Thyroid gland (tissue), 4 donors: ENCODE data around the gene ZDHHC3. TPM values are rescaled to one million over a fixed set of nuclear protein-coding genes. Genes with fewer than 3 reads are reported as not detected.

ENCODE experiments used
- DNase-seq, 2 donors: peaks; one replicate each; pipeline ENCODE4 v3.0.0-alpha.2; 2019
- H3K27ac ChIP-seq, 3 donors: fragments of 200-600 bp; sonication (generic); 1 replicate in 2 of 3; 2 replicates in 1 of 3; pipeline ENCODE4 v1.5.1; 2016 to 2019; ENCODE audit warnings: mild to moderate bottlenecking in 1 of 3, moderate library complexity in 1 of 3
- H3K27me3 ChIP-seq: fragments of 200-600 bp; sonication (generic); one replicate; pipeline ENCODE4 v1.5.1; 2019
- H3K36me3 ChIP-seq, 2 donors: fragments of 200-600 bp; sonication (generic); one replicate each; pipeline ENCODE4 v1.5.1; 2016 to 2019
- H3K4me1 ChIP-seq, 2 donors: fragments of 200-600 bp; sonication (generic); one replicate each; pipeline ENCODE4 v1.5.1; 2017 to 2019
- H3K4me3 ChIP-seq, 3 donors: fragments of 200-600 bp; sonication (generic); replicated peaks in 1 of 3; 1 replicate in 2 of 3; 2 replicates in 1 of 3; pipeline ENCODE4 v1.5.1; 2016; ENCODE audit warnings: mild to moderate bottlenecking in 1 of 3
- H3K9me3 ChIP-seq: fragments of 200-600 bp; sonication (generic); one replicate; pipeline ENCODE4 v1.5.1; 2017
- POLR2A ChIP-seq, 2 donors: fragments of 450-650 bp; IDR thresholded peaks; one replicate each; pipeline ENCODE4 v1.6.1; 2017; ENCODE audit warnings: antibody characterized with exemption in 2 of 2, mild to moderate bottlenecking in 2 of 2, moderate library complexity in 1 of 2
- WGBS, 2 donors: methylation state at CpG; one replicate each; pipeline ENCODE4 v1.1.5; 2017; 5-methylcytosine and 5-hydroxymethylcytosine counted together
- intact Hi-C: fragments of 100-400 bp; cut with DNase I; formaldehyde crosslinking; loops from one replicate; pipeline ENCODE4 v1.15.1; 2023
- total RNA-seq, 4 donors: library from RNA; depleted of rRNA; stranded (reverse); fragments of >200 nt; gene quantifications; one replicate each; pipeline ENCODE4 v1.2.3, GENCODE V29; 2016
- TF ChIP-seq, protein P1 (sequence below), 6 experiments: fragments of 200-600 bp in 3 of 6; fragments of 450-650 bp in 3 of 6; sonication (generic) in 3 of 6; IDR thresholded peaks; one replicate each; pipeline ENCODE4 v1.5.1; 2016 to 2019; ENCODE audit warnings: antibody characterized with exemption in 6 of 6, mild to moderate bottlenecking in 2 of 6, inconsistent platforms in 1 of 6, moderate library complexity in 1 of 6

ZDHHC3 gene
- total RNA-seq, 4 donors from 2014 or later: 46.0 to 94.3 (median 76.0) TPM

DNA sequence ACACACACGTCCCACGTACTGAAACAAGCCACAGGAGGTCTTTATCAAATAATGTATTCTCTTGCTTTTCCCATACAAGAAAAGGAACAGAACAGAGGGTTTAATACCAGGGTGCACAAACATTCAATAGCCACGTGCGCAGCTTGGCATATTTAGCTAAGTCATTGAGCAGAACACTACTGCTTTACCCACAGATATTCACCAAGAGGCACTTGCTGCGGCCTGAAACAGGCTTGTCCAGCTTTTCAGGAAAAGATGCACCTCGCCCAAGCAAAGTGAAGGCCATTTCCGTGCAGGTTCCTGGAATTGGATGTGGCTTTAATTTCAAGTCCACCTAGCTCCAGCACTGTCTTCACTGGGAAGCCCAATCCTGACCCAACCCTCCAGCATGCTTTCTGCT, 17.6 kb downstream of the ZDHHC3 start:
- peaks cover 0 to 13% of the 10 kb centered on the region in 2 donors for H3K36me3 ChIP-seq
- no peak overlapping the region for H3K27ac ChIP-seq
- no peaks in the 10 kb centered on the region for H3K9me3 ChIP-seq
- no peak for TF ChIP-seq POLR2A (IDR thresholded peaks at IDR 0.05)
- TF ChIP-seq, protein P1, sequence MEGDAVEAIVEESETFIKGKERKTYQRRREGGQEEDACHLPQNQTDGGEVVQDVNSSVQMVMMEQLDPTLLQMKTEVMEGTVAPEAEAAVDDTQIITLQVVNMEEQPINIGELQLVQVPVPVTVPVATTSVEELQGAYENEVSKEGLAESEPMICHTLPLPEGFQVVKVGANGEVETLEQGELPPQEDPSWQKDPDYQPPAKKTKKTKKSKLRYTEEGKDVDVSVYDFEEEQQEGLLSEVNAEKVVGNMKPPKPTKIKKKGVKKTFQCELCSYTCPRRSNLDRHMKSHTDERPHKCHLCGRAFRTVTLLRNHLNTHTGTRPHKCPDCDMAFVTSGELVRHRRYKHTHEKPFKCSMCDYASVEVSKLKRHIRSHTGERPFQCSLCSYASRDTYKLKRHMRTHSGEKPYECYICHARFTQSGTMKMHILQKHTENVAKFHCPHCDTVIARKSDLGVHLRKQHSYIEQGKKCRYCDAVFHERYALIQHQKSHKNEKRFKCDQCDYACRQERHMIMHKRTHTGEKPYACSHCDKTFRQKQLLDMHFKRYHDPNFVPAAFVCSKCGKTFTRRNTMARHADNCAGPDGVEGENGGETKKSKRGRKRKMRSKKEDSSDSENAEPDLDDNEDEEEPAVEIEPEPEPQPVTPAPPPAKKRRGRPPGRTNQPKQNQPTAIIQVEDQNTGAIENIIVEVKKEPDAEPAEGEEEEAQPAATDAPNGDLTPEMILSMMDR (IDR thresholded peaks at IDR 0.05): no peak
- H3K4me3 ChIP-seq: no peak overlapping the region
- 92 to 94% methylated on average over 7 of the region's 7 CpGs for WGBS, 2 donors
- intact Hi-C loops: no loop called here
- no peak for DNase-seq
- peaks cover 0 to 17% of the 10 kb centered on the region in 2 donors for H3K4me1 ChIP-seq
- no peaks in the 10 kb centered on the region for H3K27me3 ChIP-seq

DNA sequence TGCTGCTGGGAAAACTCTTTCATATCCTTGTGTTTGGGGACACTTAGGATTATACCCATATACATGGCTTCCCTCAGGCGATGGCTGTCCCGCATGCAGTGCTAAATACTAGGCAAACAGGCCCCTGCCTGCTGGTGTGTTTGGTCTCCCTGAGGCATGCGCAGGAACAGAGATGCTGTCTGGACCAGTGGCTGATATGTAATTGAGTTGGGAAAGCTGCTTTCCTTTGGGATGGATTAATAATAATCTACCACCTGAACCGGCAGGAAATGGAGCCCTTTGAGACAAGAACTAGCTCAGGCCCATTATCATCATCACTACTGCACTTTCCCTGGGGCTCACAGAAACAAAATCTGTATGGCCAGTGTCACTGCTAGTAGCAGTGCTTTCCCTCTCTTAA, 18.0 kb downstream of the ZDHHC3 start:
- intact Hi-C loops: no loop called here
- H3K4me3 ChIP-seq: no peak overlapping the region
- peaks cover 0 to 13% of the 10 kb centered on the region in 2 donors for H3K4me1 ChIP-seq
- TF ChIP-seq, protein P1 (IDR thresholded peaks at IDR 0.05): no peak
- no peak for TF ChIP-seq POLR2A (IDR thresholded peaks at IDR 0.05)
- no peak for DNase-seq
- H3K36me3 ChIP-seq: peaks cover 0 to 13% of the 10 kb centered on the region in 2 donors
- no peak overlapping the region for H3K27ac ChIP-seq
- H3K9me3 ChIP-seq: no peaks in the 10 kb centered on the region
- WGBS, 2 donors: 90 to 93% methylated on average over 4 of the region's 4 CpGs
- no peaks in the 10 kb centered on the region for H3K27me3 ChIP-seq

DNA sequence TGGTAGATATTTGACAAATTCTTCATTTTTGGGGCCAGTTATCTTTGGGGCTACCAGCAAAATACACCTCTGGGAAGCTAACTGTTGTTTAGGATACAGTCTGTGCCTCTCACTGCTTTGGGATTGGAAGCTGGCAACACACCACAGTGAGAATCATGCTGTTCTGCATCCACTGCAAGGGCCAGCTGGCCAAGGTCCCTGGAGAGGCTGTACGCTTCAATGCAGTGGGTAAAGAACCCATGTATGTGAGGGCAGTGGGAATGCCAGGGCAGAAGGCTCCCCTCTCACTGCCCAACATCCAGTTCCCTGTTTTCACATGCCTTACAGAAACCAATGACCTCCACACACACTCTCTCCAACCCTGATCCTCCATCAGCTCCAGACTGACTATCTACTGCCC, 20.1 kb downstream of the ZDHHC3 start:
- Histone ChIP-seq H3K4me1 (peaks cover 0 to 7% of the 10 kb centered on the region in 2 donors), H3K9me3 (no peaks in the 10 kb centered on the region), H3K27me3 (no peaks in the 10 kb centered on the region), H3K27ac (no peak overlapping the region), H3K36me3 (peaks cover 0 to 13% of the 10 kb centered on the region in 2 donors), H3K4me3 (no peak overlapping the region)
- no peak for DNase-seq
- intact Hi-C loops: no loop called here
- TF ChIP-seq, protein P1 (IDR thresholded peaks at IDR 0.05): no peak
- no peak for TF ChIP-seq POLR2A (IDR thresholded peaks at IDR 0.05)
- 67 to 100% methylated on average over 1 of the region's 1 CpG for WGBS, 2 donors

DNA sequence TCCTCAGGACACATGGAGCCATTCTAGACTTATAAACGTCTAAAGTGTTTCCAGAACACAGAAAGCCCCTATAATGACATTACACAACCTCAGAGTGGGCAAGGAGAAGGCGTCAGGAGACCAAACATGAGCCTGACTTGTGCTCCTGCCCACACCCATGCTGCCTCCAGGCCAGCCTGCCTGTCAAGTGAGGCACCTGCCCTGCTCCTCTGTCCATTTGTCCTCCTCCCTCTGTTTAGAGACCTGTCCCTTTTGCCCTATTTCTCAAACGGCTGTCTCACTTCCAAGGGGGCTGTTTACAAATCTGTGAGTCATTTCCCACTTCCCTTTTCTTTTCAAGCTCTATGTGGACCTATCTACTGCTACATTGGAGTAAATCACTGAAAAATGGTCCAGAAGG, 21.0 kb downstream of the ZDHHC3 start:
- Histone ChIP-seq H3K4me3 (no peak overlapping the region), H3K27ac (no peak overlapping the region), H3K4me1 (peaks cover 0 to 2% of the 10 kb centered on the region in 2 donors), H3K27me3 (no peaks in the 10 kb centered on the region), H3K36me3 (peaks cover 0 to 13% of the 10 kb centered on the region in 2 donors), H3K9me3 (no peaks in the 10 kb centered on the region)
- intact Hi-C loops: no loop called here
- TF ChIP-seq, protein P1 (IDR thresholded peaks at IDR 0.05): no peak
- TF ChIP-seq POLR2A (IDR thresholded peaks at IDR 0.05): no peak
- WGBS, 2 donors: 61 to 67% methylated on average over 3 of the region's 3 CpGs
- DNase-seq: no peak

DNA sequence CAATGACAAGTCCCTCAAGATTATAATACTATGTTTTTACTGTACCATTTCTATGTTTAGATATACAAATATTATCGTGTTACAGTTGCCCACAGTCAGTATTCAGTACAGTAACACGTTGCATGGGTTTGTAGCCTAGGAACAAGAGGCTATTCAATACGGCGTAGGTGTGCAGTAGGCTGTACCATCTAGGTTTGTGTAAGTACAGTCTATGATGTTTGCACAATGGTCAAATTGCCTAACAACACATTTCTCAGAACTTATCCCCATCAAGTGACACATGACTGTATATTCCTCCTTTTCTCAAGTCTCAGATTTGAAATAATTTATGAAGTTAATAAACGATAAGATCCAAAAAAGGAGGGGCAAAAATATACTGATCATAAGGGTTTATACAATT, 21.7 kb downstream of the ZDHHC3 start:
- intact Hi-C loops: no loop called here
- TF ChIP-seq POLR2A (IDR thresholded peaks at IDR 0.05): no peak
- TF ChIP-seq, protein P1 (IDR thresholded peaks at IDR 0.05): no peak
- Histone ChIP-seq H3K4me3 (no peak overlapping the region), H3K27me3 (no peaks in the 10 kb centered on the region), H3K36me3 (peaks cover 0 to 13% of the 10 kb centered on the region in 2 donors), H3K9me3 (no peaks in the 10 kb centered on the region), H3K4me1 (no peaks in the 10 kb centered on the region), H3K27ac (no peak overlapping the region)
- DNase-seq: no peak
- WGBS, 2 donors: 89 to 94% methylated on average over 5 of the region's 5 CpGs
